ENCODE data around the gene SPATA33.
"Not testable (repeated sequence)": the region's sequence is repeated elsewhere in the genome, so short reads cannot be mapped to it uniquely, and the experiment has no call there.

The SPATA33 gene

GRCh38 chr16:89629827-89630610 lies 27.6 kb upstream of the SPATA33 start:
- no peak for DNase-seq (ENCODE audit: low read depth)

GRCh38 chr16:89633064-89633631 lies 24.5 kb upstream of the SPATA33 start:
- DNase-seq (ENCODE audit: low read depth): no peak

DNA sequence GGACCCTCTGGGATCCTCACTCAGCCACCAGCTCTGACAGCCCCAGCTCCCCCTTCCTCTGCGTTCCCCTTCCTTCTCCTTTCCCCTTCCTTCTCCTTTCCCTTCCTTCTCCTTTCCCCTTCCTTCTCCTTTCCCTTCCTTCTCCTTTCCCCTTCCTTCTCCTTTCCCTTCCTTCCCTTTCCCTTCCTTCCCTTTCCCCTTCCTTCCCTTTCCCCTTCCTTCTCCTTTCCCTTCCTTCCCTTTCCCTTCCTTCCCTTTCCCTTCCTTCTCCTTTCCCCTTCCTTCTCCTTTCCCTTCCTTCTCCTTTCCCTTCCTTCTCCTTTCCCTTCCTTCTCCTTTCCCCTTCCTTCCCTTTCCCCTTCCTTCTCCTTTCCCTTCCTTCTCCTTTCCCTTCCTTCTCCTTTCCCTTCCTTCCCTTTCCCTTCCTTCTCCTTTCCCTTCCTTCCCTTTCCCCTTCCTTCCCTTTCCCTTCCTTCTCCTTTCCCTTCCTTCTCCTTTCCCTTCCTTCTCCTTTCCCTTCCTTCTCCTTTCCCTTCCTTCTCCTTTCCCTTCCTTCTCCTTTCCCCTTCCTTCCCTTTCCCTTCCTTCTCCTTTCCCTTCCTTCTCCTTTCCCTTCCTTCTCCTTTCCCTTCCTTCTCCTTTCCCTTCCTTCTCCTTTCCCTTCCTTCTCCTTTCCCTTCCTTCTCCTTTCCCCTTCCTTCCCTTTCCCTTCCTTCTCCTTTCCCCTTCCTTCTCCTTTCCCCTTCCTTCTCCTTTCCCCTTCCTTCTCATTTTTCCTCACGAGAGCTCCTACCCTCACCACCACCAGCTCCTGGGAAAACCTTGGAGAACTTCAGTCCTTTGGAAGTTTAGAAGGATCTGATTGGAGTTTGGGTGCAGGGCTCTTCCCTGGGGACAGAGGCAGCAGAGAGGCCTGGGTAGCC lies 22.9 kb upstream of the SPATA33 start:
- not testable (repeated sequence) for DNase-seq (ENCODE audit: low read depth)

- DNase-seq (ENCODE audit: low read depth): no peak
Observed at GRCh38 chr16:89636663-89637062, 21.0 kb upstream of the SPATA33 start.

DNA sequence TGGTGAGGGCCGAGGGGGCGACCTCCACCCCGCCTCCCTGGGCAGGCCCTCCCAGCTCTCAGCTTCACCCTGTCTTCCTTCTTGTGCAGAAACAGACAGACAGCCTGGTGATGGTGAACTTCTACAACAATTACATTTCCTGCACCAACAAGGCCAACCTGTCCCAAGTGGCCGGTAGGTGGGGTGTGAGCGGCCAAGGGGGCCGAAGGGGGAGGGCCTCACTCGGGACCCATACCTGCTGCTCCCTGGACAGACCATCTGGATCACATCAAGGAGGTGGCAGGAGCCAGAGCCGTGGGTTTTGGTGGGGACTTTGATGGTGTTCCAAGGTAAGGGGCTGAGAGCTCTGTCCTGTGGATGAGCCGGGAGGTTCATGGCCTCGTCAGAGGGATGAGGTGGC lies 20.3 kb upstream of the SPATA33 start:
- no peak for DNase-seq (ENCODE audit: low read depth)

DNA sequence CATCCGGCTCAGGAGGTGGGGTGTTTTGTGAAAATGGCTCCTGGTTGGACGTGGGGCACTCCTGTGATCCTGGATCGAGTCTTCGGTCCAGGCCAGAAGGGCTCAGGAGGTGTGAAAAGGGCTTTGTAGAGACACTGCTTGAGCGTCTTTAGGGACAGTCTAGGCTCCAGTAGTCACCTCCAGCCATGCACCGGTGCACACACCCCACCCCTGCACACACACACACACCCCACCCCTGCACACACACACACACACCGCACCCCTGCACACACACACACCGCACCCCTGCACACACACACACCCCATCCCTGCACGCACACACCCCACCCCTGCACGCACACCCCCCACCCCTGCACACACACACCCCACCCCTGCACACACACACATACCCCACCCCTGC lies 19.2 kb upstream of the SPATA33 start:
- DNase-seq (ENCODE audit: low read depth): no peak

DNA sequence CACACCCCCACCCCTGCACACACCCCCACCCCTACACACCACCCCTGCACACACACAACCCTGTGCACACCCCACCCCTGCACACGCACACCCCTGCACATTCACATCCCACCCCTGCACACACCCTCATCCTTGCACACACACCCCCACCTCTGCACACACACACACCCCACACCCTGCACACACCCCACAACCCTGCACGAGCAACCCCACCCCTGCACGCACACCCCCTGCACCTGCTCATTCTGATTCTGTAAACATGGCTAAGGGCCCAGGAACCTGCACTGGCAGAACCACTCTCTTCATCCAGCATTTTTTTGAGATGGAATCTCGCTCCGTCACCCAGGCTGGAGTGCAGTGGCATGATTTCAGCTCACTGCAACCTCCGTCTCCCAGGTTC lies 18.3 kb upstream of the SPATA33 start:
- no peak for DNase-seq (ENCODE audit: low read depth)

DNA sequence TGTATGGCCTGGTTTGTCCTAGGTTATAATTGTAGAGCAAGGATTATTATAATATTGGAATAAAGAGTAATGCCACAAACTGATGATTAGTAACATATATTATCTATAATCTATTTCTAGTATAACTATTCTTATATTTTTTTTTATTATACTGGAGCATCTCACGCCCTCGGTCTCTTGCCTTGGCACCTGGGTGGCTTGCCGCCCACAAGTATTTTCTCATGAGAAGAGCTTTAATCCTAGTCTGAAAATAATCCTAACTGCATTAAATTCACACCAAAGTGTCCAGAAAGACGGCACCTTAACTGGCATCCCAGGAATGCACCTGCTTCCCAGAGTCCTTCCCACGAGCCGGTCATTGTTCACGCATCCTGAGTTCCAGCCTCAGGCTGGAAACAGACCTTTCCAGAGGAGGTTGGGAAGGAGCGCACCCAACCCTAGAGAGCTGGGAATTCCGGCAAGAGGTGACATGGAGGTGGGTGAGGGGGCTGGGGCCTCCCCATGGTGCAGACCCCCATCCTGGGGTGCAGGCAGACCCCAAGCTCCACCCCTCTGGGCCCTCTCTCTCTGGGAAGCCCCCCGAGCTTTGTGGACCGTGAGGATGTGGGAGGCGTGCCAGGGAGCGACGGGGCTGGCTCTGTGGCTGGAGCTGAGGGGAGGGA lies 16.0 kb upstream of the SPATA33 start:
- no peak for DNase-seq (ENCODE audit: low read depth)

DNA sequence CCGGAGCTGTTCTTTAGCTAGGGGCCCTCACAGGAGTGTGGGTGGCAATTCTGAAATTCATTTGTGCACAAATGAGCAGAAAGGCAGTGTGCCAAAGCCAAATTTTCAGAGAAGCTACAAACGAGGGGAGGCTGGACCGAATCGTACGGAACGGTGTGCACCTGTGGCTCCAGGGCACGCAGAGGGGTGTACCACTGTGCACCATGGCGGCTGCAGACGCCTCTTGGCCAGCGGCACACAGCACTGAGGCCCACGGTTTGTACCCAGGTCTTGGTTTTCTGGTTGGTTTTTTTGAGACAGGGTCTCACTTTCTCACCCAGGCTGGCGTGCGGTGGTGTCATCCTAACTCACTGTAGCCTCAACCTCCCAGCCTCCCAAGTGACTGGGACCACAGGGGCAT lies 15.1 kb upstream of the SPATA33 start:
- DNase-seq (ENCODE audit: low read depth): no peak

DNA sequence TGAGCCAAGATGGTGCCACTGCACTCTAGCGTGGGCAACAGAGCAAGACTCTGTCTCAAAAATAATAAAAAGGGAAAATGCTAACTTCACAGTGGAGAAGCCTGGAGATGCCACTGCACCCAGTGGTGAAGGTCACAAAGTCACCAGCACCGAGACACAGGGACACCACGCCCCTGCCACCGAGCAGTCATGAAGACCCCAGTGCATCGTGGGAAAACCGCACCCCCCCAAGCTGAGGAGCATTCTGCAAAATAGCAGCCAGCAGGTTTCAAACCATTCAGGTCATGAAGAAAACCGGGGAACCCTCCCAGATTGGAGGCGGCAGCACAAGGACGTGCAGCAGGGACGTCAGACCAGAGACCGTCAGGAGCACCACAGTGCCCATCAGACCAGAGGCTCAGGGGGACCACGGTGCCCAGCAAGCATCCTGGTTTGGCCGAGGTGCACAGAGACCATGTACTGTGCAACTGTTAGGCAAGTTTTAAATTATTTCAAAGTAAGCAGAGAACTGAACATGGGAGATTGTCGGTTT lies 13.8 kb upstream of the SPATA33 start:
- no peak for DNase-seq (ENCODE audit: low read depth)

- DNase-seq (ENCODE audit: low read depth): no peak
Observed at GRCh38 chr16:89645122-89645521, 12.5 kb upstream of the SPATA33 start.

DNA sequence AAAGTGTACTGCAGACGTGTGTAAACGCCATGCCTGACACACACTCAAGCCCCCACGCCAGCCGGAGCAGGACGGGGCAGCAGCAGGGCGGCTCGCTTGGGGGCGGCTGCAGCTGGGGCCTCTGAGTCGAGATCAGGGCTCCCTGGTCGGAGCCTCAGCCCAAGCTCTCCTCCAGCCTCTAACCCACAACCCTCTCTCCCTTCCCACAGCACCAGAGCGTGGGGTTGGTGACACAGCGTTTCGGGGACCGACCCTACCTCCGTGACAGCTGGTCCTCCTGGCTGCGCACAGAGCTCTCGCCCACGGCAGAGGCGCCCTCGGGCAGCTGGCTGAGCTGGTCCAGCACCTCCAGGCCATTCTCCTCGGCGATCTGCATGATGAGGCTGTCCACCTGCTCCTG lies 11.4 kb upstream of the SPATA33 start:
- no peak for DNase-seq (ENCODE audit: low read depth)

DNA sequence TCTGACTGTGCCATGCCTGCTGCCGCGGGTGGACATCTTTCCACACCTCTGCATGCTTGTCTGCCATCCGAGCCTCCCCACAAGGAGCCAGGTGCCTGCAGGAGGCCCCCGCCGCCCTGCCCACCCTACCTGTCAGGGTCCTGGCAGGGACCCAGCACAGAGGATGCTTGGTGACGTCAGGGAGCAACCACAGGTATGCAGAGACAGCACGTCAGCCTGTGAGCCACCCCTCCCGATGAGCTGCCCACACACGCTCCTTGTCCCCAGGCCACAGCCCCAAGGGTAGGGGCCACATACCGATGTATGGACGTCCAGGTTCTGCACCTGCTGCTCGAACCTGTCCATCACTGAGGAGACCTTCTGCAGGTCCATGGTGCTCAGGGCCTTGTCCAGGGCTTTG lies 10.7 kb upstream of the SPATA33 start:
- no peak for DNase-seq (ENCODE audit: low read depth)

DNA sequence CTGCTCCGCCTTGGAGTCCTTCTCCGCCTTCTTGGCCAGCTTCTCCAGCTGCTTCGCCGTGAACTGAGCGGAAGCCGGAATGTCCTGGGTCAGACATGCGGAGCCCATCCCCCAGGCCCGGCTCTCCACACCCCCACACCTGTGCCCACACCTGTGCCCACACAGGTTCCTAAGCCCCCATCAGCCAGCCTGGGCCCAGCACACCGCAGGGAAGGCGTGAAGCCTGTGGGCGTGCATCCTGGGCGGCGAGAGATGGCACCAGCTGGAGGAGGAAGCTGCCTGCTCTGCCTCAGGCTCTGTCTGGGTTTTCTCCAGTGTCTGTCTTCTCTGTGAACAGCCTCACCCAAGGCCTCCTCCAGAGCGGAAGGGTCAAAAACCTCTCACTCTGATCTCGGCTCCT lies 6.1 kb upstream of the SPATA33 start:
- DNase-seq (ENCODE audit: low read depth): no peak

GRCh38 chr16:89653656-89654295 lies 3.9 kb upstream of the SPATA33 start:
- no peak for DNase-seq (ENCODE audit: low read depth)

DNA sequence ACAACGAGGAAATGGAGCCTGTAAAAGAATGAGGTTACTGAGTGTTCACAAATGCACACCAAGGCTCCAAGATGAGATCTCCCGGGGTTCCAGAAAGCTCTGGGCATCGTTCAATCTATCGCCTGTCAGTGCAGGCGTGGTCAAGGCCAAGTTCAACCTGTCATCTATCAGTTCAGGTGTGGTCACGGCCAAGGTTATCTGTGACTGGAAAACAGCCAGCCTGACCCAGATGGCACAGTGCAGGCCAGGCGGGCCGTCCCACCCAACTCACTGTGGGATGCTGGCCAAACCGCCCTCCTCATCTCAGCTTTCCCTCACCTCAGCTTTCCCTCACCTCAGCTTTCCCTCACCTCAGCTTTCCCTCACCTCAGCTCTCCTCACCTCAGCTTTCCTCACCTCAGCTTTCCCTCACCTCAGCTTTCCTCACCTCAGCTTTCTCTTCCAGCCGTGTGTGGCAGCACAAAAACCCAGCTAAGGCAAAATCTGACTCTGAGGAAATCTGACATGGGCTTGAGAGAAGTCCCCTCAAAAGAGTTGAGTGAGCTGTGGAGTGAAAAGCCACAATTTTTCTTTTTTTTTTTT lies 2.5 kb upstream of the SPATA33 start:
- DNase-seq (ENCODE audit: low read depth): no peak

DNA sequence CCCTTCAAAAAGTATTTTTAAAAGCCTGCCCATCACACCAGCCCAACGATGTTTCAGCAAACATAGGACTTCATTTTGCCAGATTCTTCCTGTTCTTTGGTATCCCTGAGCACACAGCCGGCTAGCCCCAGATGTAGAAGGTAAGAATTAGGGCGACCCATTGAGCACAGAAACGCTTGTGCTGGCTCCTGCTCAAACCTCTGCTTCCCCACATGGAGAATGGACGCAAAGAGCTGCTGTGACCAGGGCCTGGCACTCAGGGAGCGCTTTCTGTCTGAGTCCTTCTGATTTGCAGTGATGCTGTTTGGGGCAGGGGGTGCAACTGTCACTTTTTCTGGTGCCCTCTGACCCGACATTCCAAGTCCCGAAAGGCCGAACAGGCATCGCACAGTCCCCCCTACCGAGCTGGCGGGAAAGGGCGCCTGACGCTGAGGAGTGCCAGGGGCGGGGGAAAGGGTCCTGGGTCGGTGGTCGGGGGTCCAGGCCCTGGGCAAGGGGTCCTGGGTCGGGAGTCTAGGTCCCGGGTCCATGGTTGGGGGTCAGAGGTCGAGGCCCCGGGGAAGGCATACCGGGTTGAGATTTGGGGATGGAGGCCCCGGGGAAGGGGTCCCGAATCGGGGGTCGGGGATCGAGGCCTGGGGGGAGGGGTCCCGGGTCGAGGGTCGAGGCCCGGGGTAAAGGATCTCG lies 1.1 kb upstream of the SPATA33 start:
- no peak for DNase-seq (ENCODE audit: low read depth)

GRCh38 chr16:89658221-89658879 lies 714 bp downstream of the SPATA33 start:
- no peak for DNase-seq (ENCODE audit: low read depth)

- no peak for DNase-seq (ENCODE audit: low read depth)
Observed at GRCh38 chr16:89660146-89660545, 2.5 kb downstream of the SPATA33 start.

GRCh38 chr16:89661215-89661614 lies 3.6 kb downstream of the SPATA33 start:
- DNase-seq (ENCODE audit: low read depth): no peak
